Caki2 (cell line): ENCODE data around the gene LMNB1. TPM values are rescaled to one million over a fixed set of nuclear protein-coding genes. Genes with fewer than 3 reads are reported as not detected.
"Not testable (repeated sequence)": the region's sequence is repeated elsewhere in the genome, so short reads cannot be mapped to it uniquely, and the experiment has no call there.

Experiments
- DNase-seq: peaks from one replicate; pipeline ENCODE4 v3.0.0-alpha.2; 2015; ENCODE audit warnings: low read depth
- in situ Hi-C: cut with HindIII; loops from 2 replicates; pipeline ENCODE4 v1.10.0; 2016; ENCODE audit warnings: low sequenced_read_pairs, low pct_unique_long_range_greater_than_20kb, mixed read lengths
- total RNA-seq: library from RNA; depleted of rRNA; stranded (reverse); fragments of >200 nt; shearing (Covaris generic); gene quantifications from 2 replicates; pipeline ENCODE4 v1.2.3, GENCODE V29; 2014; ENCODE audit warnings: low replicate concordance; rRNA removed

The LMNB1 gene
- total RNA-seq = 206 and 220 TPM in 2 replicates

- in situ Hi-C loops = no loop called here
- peak; percentile 99 for DNase-seq
Measured at GRCh38 chr5:126776499-126777256, at the start of gene LMNB1. Gene LMNB1 (plus strand): TSS chr5:126777136. CDS start chr5:126777509, 373 bp downstream.

GRCh38 chr5:126732716-126733115, 44.2 kb upstream of the LMNB1 start:
- DNase-seq = no peak
- in situ Hi-C loops = no loop called here

- DNase-seq, in situ Hi-C loops: not testable (repeated sequence)
Measured at GRCh38 chr5:126734573-126734972, 42.4 kb upstream of the LMNB1 start.

GRCh38 chr5:126736141-126736540, 40.8 kb upstream of the LMNB1 start:
- in situ Hi-C loops = no loop called here
- DNase-seq = no peak

GRCh38 chr5:126741361-126741760, 35.6 kb upstream of the LMNB1 start:
- in situ Hi-C loops = no loop called here
- no peak for DNase-seq

- in situ Hi-C loops = no loop called here
- no peak for DNase-seq
Measured at GRCh38 chr5:126742425-126742824, 34.5 kb upstream of the LMNB1 start.

- DNase-seq = no peak
- in situ Hi-C loops = no loop called here
Measured at GRCh38 chr5:126744836-126745235, 32.1 kb upstream of the LMNB1 start.

GRCh38 chr5:126745259-126745992, 31.5 kb upstream of the LMNB1 start:
- peak; percentile 70 for DNase-seq

GRCh38 chr5:126746290-126746689, 30.6 kb upstream of the LMNB1 start:
- DNase-seq = no peak
- in situ Hi-C loops = no loop called here

More at GRCh38 chr5:126745259-126745992, 31.5 kb upstream of the LMNB1 start:
- in situ Hi-C loops = no loop called here

GRCh38 chr5:126752081-126752785, 24.7 kb upstream of the LMNB1 start:
- DNase-seq = no peak
- in situ Hi-C loops = no loop called here

- DNase-seq = no peak
- in situ Hi-C loops = no loop called here
Measured at GRCh38 chr5:126753227-126753626, 23.7 kb upstream of the LMNB1 start.

GRCh38 chr5:126754609-126755008, 22.3 kb upstream of the LMNB1 start:
- DNase-seq = peak; percentile 48
- in situ Hi-C loops = no loop called here

- in situ Hi-C loops = no loop called here
- no peak for DNase-seq
Measured at GRCh38 chr5:126755593-126755992, 21.3 kb upstream of the LMNB1 start.

GRCh38 chr5:126757713-126758357, 19.1 kb upstream of the LMNB1 start:
- in situ Hi-C loops = no loop called here

GRCh38 chr5:126763371-126763770, 13.6 kb upstream of the LMNB1 start:
- in situ Hi-C loops = no loop called here
- no peak for DNase-seq

More at GRCh38 chr5:126757713-126758357, 19.1 kb upstream of the LMNB1 start:
- no peak for DNase-seq

- in situ Hi-C loops = no loop called here
- no peak for DNase-seq
Measured at GRCh38 chr5:126769703-126770102, 7.2 kb upstream of the LMNB1 start.

GRCh38 chr5:126773536-126773935, 3.4 kb upstream of the LMNB1 start:
- DNase-seq, in situ Hi-C loops: not testable (repeated sequence)

- in situ Hi-C loops, DNase-seq: not testable (repeated sequence)
Measured at GRCh38 chr5:126774595-126774994, 2.3 kb upstream of the LMNB1 start.
